MCF 10A (cell line): Measurements from ENCODE around the gene NRL. TPM values are rescaled to one million over a fixed set of nuclear protein-coding genes. Genes with fewer than 3 reads are reported as not detected.

Experiments used
- Bru-seq: library from RNA; stranded (reverse); fragments of 400-500 nt; gene quantifications from one replicate; lab custom pipeline; 2021; lab: Mats Ljungman, UMichigan
- BruChase-seq, 2 experiments: library from RNA; stranded (reverse); fragments of 400-500 nt; gene quantifications; one replicate each; lab custom pipeline; 2021; lab: Mats Ljungman, UMichigan
- BruUV-seq: library from RNA; stranded (reverse); fragments of 400-500 nt; replicated peaks from 2 replicates; lab custom pipeline; 2021; lab: Mats Ljungman, UMichigan
- CTCF ChIA-PET: fragments of 300-600 bp; sonication (Branson Sonifier 250); formaldehyde crosslinking; extraction: SDS; loops from one replicate; lab custom pipeline; 2021; ENCODE audit warnings: antibody characterized with exemption, inconsistent platforms; lab: Yijun Ruan, JAX
- POLR2A ChIA-PET: fragments of 300-600, 350-650 bp; sonication (Branson Sonifier 250); formaldehyde crosslinking; extraction: SDS; loops from one replicate; lab custom pipeline; 2020; ENCODE audit warnings: antibody characterized with exemption, inconsistent platforms; lab: Yijun Ruan, JAX
- DNase-seq: peaks from one replicate; pipeline ENCODE4 v3.0.0-alpha.2; 2018; ENCODE audit not compliant: unreplicated experiment
- H3K27ac Mint-ChIP-seq: one replicate; pipeline ENCODE4 v1.8.0; 2022; ENCODE audit warnings: mild to moderate bottlenecking, low read depth, mixed read lengths; ENCODE audit not compliant: unreplicated experiment
- H3K27me3 Mint-ChIP-seq: one replicate; pipeline ENCODE4 v1.8.0; 2022; ENCODE audit warnings: mixed read lengths; ENCODE audit not compliant: insufficient read depth, unreplicated experiment
- H3K36me3 Mint-ChIP-seq: one replicate; pipeline ENCODE4 v1.8.0; 2022; ENCODE audit warnings: mild to moderate bottlenecking, moderate library complexity, mixed read lengths; ENCODE audit not compliant: insufficient read depth, unreplicated experiment
- H3K4me1 Mint-ChIP-seq: one replicate; pipeline ENCODE4 v1.8.0; 2022; ENCODE audit warnings: mixed read lengths; ENCODE audit not compliant: insufficient read depth, unreplicated experiment
- H3K4me3 Mint-ChIP-seq: one replicate; pipeline ENCODE4 v1.8.0; 2022; ENCODE audit warnings: mild to moderate bottlenecking, moderate library complexity, mixed read lengths; ENCODE audit not compliant: unreplicated experiment
- H3K9me3 Mint-ChIP-seq: one replicate; pipeline ENCODE4 v1.8.0; 2022; ENCODE audit warnings: mixed read lengths; ENCODE audit not compliant: unreplicated experiment
- intact Hi-C: fragments of 100-400 bp; cut with micrococcal nuclease; formaldehyde crosslinking; loops from 2 replicates; pipeline ENCODE4 v1.14.1; 2022
- long read RNA-seq: library from polyadenylated mRNA; stranded (forward); transcript quantifications from one replicate; pipeline ENCODE4 v2.0.0, GENCODE V29; 2022
- total RNA-seq: library from RNA; stranded (reverse); gene quantifications from 2 replicates; pipeline ENCODE4 v1.2.3, GENCODE V29; 2022
- TF ChIP-seq, protein P1 (sequence below): fragments of 200-600 bp; IDR thresholded peaks from one replicate; pipeline ENCODE4 v1.8.0; 2022; ENCODE audit warnings: antibody characterized with exemption, mild to moderate bottlenecking; ENCODE audit not compliant: unreplicated experiment

Gene NRL
- total RNA-seq, result 1.3 and 2.1 TPM in 2 replicates
- Bru-seq, nascent RNA, result percentile 37 among the genes with signal in this experiment
- BruChase-seq, experiment 1, labeled RNA remaining after a 6-hour chase, result percentile 24 among the genes with signal in this experiment
- BruChase-seq, experiment 2, labeled RNA remaining after a 2-hour chase, result percentile 27 among the genes with signal in this experiment
- long read RNA-seq, transcript NRL-206 (3 exons, 2,103 nt), result major isoform, 5 of 23 reads
- long read RNA-seq, partial matches to known transcripts, result 0 of 23 reads
- long read RNA-seq, other reads (novel, unspliced or antisense), result 18 of 23 reads

DNA sequence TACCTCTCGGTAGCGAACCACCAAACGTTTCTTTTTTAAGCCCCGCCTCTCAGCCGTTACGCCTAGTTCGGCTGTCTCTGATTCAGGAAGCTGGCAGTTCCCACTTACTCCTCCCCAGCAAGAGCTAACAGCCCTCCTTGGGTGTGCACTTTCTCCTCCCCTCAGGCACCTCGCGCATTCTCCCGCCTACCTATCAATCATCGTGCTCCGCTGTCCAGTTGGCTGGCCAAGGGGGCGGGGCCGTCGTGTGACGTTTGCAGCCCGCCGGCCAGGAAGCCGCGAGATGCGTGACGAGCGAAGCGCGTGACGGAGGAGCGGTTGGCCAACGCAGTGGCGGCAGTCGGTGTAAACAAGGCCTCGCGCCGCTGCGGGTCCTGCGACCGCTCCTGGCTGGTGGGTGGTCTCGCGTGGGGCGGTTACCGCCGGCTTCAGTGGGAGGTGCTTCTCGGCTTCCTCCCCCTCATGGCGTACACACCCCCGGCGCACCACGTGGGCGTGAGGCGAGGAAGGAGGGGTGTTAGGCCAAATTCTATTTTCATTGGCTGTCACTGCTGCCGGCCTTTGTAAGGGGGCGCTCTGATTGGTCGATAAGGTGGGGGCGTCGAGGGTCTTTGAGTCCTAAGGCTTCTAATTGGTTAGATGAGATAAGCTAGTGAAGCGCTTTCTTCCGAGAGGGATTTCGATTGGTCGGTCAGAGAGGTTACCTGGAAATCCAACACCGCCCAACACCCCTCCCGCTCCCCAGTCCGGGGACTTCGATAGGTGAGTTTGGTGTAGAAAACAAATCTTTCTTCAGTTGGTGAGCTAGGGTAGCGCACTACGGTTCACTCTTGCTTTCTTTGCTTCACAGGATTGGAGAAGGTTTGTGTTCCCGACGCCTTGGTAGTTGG, at the start of gene NRL, which contains the start of gene DCAF11:
TSS of gene NRL (minus strand) at position 418 of the 890 bp plus-strand sequence. CDS start 32,101 bp downstream, outside the sequence.
TSS of gene DCAF11 (plus strand) at position 246 of the 890 bp plus-strand sequence. CDS start 818 bp downstream, outside the sequence.
- Mint-ChIP-seq H3K36me3 (peaks cover 37% of the 10 kb centered on the region), H3K9me3 (no peaks in the 10 kb centered on the region), H3K27ac (peak within 1 kb of the TSS; percentile 99), H3K27me3 (no peaks in the 10 kb centered on the region), H3K4me3 (peak within 1 kb of the TSS; percentile 97), H3K4me1 (peaks cover 9% of the 10 kb centered on the region)
- ChIA-PET POLR2A (interaction anchor here (0.6 to 6.6 kb wide), 40 partner anchors 10 to 1158 kb away, joined by 3 to 252 read pairs (median 4); partner anchors contain the start of genes ACIN1, C14orf119, CHMP4A and CIDEB), CTCF (interaction anchor here (0.6 to 2.1 kb wide), 24 partner anchors 9 to 1046 kb away, joined by 3 to 8 read pairs (median 4); partner anchors contain the start of genes FITM1, LTB4R2, PSME1 and PSME2)
- BruUV-seq, result TSS peak; percentile 52
- DNase-seq, result peak; percentile 100
- TF ChIP-seq, protein P1, sequence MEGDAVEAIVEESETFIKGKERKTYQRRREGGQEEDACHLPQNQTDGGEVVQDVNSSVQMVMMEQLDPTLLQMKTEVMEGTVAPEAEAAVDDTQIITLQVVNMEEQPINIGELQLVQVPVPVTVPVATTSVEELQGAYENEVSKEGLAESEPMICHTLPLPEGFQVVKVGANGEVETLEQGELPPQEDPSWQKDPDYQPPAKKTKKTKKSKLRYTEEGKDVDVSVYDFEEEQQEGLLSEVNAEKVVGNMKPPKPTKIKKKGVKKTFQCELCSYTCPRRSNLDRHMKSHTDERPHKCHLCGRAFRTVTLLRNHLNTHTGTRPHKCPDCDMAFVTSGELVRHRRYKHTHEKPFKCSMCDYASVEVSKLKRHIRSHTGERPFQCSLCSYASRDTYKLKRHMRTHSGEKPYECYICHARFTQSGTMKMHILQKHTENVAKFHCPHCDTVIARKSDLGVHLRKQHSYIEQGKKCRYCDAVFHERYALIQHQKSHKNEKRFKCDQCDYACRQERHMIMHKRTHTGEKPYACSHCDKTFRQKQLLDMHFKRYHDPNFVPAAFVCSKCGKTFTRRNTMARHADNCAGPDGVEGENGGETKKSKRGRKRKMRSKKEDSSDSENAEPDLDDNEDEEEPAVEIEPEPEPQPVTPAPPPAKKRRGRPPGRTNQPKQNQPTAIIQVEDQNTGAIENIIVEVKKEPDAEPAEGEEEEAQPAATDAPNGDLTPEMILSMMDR, result no peak
- intact Hi-C loops, result loop anchor here (2.0 kb wide), 1 partner anchor 32 kb away; the partner anchor contains the start of genes PSME2 and RNF31

DNA sequence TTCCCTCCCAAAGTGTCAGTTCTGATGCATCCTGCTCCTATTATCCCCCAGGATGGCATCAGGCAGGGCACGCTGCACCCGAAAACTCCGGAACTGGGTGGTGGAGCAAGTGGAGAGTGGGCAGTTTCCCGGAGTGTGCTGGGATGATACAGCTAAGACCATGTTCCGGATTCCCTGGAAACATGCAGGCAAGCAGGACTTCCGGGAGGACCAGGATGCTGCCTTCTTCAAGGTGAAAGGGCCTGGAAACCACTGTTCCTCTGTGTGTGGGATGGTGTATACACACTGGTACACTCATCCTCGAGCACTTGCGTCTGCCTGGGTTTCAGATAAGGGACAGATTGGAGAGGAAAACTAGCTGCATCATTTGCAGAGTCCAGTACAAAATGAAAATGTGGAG, 47.3 kb upstream of the NRL start:
- TF ChIP-seq, protein P1, result no peak
- Mint-ChIP-seq H3K4me1 (peaks cover 11% of the 10 kb centered on the region), H3K27me3 (no peaks in the 10 kb centered on the region), H3K36me3 (peaks cover 67% of the 10 kb centered on the region), H3K9me3 (no peaks in the 10 kb centered on the region), H3K27ac (no peak overlapping the region), H3K4me3 (peak overlapping the region; percentile 88)
- intact Hi-C loops, result loop anchor here (5.0 kb wide), 1 partner anchor 70 kb away; the partner anchor contains the start of gene PCK2
- CTCF ChIA-PET, result interaction anchor here (1.2 to 6.8 kb wide), 12 partner anchors 11 to 141 kb away, joined by 4 to 141 read pairs (median 8); partner anchors contain the start of genes DCAF11, IPO4, NRL and PSME2
- POLR2A ChIA-PET, result interaction anchor here (0.6 to 3.7 kb wide), 9 partner anchors 9 to 1510 kb away, joined by 3 to 30 read pairs (median 6); partner anchors contain the start of genes DCAF11, IPO4, NRL and PSME1
- no TSS peak for BruUV-seq
- DNase-seq, result no peak

DNA sequence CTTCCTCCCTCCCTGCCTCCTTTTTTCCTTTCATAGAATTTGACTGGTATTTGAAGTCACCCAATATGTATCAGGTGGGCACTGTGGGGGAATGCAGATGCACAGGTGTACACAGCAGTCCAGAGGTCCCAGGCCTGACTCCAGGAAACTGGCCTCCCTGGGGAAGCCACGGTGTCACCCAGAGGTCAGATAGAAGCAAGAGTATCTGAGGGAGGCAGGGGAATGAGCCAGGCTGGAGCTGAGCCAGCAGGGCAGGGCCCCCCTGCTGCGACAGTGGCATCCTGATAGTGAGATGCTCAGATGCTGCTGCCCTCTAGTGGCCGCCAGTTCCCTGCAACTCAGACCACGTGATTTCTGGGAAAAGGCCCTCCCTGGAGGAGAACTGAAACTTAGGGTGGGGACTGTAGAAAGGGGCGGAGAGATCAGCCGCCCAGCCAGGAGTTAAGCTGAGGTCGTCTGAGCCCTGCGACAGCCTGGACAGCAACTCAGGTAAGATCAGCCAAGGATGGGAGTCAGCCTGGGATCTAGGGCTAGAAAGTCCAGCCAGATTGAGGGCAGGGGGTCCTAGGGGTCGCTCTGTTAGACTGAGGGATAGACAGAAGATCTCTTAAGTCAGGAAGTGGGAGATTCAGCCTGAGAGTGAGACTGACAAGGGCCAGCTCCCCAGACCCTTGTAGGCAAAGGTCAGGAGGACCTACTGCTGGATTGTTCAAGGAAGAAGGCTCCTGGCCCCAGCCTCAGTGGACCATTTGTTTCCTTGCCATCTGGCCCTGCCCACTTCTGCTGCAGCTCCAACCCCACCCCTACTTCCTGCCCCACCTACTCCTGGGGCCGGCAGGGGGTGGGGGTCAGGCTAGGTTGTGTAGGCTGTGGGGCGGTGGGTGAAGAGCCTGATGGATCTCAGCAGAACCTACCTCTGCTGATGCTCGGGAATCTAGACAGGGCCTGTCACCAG, 46.4 kb upstream of the NRL start, which contains the start of gene IRF9:
TSS of gene IRF9 (plus strand) at position 416 of the 955 bp plus-strand sequence. CDS start 880 bp downstream, outside the sequence.
- TF ChIP-seq, protein P1, result peak; percentile 84
- H3K36me3 Mint-ChIP-seq, result peaks cover 71% of the 10 kb centered on the region
- peaks cover 11% of the 10 kb centered on the region for H3K4me1 Mint-ChIP-seq
- TSS peak; percentile 31 for BruUV-seq
- H3K9me3 Mint-ChIP-seq, result no peaks in the 10 kb centered on the region
- H3K27me3 Mint-ChIP-seq, result no peaks in the 10 kb centered on the region
- CTCF ChIA-PET, result interaction anchor here (0.6 to 6.8 kb wide), 35 partner anchors 9 to 1389 kb away, joined by 3 to 141 read pairs (median 4); partner anchors contain the start of genes CARMIL3, CHMP4A, CIDEB and DCAF11
- intact Hi-C loops, result loop anchor here (1.0 to 5.0 kb wide), 4 partner anchors 14 to 146 kb away; partner anchors contain the start of genes PCK2, PSME2 and RNF31
- H3K4me3 Mint-ChIP-seq, result peak within 1 kb of the TSS; percentile 88
- POLR2A ChIA-PET, result interaction anchor here (0.7 to 3.7 kb wide), 12 partner anchors 9 to 149 kb away, joined by 3 to 30 read pairs (median 6); partner anchors contain the start of genes DCAF11, EMC9, GMPR2 and IPO4
- DNase-seq, result peak; percentile 95
- peak within 1 kb of the TSS; percentile 91 for H3K27ac Mint-ChIP-seq
